Activated CD4-positive, alpha-beta T cell treated with anti-CD3 and anti-CD28 coated beads for 4 hours (primary cell): ENCODE results near the gene MRPL24.

ENCODE experiments used
- DNase-seq, 2 donors: peaks; one replicate each; pipeline ENCODE4 v3.0.0-alpha.2; 2020

MRPL24 gene

GRCh38 chr1:156743367-156744302 lies 2.7 kb upstream of the MRPL24 start:
- DNase-seq: no peak

GRCh38 chr1:156742801-156743200 lies 1.9 kb upstream of the MRPL24 start:
- DNase-seq: no peak

- no peak for DNase-seq
Measured at GRCh38 chr1:156742017-156742416, 1.1 kb upstream of the MRPL24 start.

- DNase-seq: no peak
Measured at GRCh38 chr1:156741481-156741983, 644 bp upstream of the MRPL24 start.

- DNase-seq: peak in 1 of 2 donors; percentile 30
Measured at GRCh38 chr1:156740237-156740740, 599 bp downstream of the MRPL24 start.

GRCh38 chr1:156738916-156739315 lies 2.0 kb downstream of the MRPL24 start:
- no peak for DNase-seq

- no peak for DNase-seq
Measured at GRCh38 chr1:156738407-156738806, 2.5 kb downstream of the MRPL24 start.

GRCh38 chr1:156733989-156734584 lies 6.8 kb downstream of the MRPL24 start:
- DNase-seq: no peak

- DNase-seq: peak; percentile 91 to 95
Measured at GRCh38 chr1:156728599-156729462, 12.1 kb downstream of the MRPL24 start, which contains the start of gene ISG20L2. TSS of gene ISG20L2 (minus strand) at chr1:156728766. CDS start at chr1:156727652, 1,114 bp downstream.

GRCh38 chr1:156727926-156728598 lies 12.8 kb downstream of the MRPL24 start, which contains the start of gene METTL25B:
TSS of gene METTL25B (plus strand) at chr1:156728469. CDS start at chr1:156729105, 636 bp downstream.
- peak in 1 of 2 donors; percentile 56 for DNase-seq

GRCh38 chr1:156727492-156727891 lies 13.4 kb downstream of the MRPL24 start:
- DNase-seq: no peak

GRCh38 chr1:156726549-156727226 lies 14.2 kb downstream of the MRPL24 start:
- DNase-seq: peak; percentile 50 to 59

GRCh38 chr1:156725683-156726280 lies 15.1 kb downstream of the MRPL24 start:
- DNase-seq: peak; percentile 73 to 75

GRCh38 chr1:156721535-156721934 lies 19.4 kb downstream of the MRPL24 start:
- no peak for DNase-seq

- DNase-seq: no peak
Measured at GRCh38 chr1:156721131-156721530, 19.8 kb downstream of the MRPL24 start.

- DNase-seq: no peak
Measured at GRCh38 chr1:156717351-156717750, 23.5 kb downstream of the MRPL24 start.

GRCh38 chr1:156714830-156715229 lies 26.1 kb downstream of the MRPL24 start:
- DNase-seq: no peak

- DNase-seq: no peak
Measured at GRCh38 chr1:156712626-156713025, 28.3 kb downstream of the MRPL24 start.

GRCh38 chr1:156711011-156711817 lies 29.7 kb downstream of the MRPL24 start:
- no peak for DNase-seq
